ENCODE measurements around the gene SLC39A11. TPM values are rescaled to one million over a fixed set of nuclear protein-coding genes. Genes with fewer than 3 reads are reported as not detected.

The SLC39A11 gene
- total and polyA plus RNA-seq, 12 donors, result 7.0 to 91.4 (median 22.7) TPM

DNA sequence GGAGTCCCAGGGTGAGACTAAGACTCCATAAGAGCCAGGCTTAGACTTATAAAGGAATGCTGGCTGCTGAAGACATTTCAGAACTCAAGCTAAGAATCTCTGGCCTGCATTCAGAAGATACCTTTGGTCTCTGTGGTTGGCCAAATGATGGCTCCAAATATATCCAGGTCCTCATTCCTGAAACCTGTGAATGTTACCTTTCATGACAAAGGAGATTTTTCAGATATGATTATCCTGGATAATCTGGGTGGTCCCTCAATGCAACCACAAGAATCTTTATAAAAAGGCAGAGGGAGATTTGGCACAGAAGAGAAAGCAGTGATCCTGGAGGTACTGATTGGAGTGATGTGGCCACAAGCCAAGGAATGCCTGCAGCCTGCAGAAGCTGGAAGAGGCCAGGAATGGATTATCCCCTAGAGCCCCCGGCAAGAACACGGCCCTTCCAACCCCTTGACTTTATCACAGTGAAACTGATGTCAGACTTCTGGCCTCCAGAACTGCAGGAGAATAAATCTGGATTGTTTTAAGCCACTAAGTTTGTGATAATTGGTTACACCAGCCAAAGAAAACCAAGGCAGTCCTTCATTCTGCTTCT lies 253.3 kb downstream of the SLC39A11 start:
- no peak overlapping the region for H3K27ac ChIP-seq
- TF ChIP-seq, protein P1, sequence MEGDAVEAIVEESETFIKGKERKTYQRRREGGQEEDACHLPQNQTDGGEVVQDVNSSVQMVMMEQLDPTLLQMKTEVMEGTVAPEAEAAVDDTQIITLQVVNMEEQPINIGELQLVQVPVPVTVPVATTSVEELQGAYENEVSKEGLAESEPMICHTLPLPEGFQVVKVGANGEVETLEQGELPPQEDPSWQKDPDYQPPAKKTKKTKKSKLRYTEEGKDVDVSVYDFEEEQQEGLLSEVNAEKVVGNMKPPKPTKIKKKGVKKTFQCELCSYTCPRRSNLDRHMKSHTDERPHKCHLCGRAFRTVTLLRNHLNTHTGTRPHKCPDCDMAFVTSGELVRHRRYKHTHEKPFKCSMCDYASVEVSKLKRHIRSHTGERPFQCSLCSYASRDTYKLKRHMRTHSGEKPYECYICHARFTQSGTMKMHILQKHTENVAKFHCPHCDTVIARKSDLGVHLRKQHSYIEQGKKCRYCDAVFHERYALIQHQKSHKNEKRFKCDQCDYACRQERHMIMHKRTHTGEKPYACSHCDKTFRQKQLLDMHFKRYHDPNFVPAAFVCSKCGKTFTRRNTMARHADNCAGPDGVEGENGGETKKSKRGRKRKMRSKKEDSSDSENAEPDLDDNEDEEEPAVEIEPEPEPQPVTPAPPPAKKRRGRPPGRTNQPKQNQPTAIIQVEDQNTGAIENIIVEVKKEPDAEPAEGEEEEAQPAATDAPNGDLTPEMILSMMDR (IDR thresholded peaks at IDR 0.05), result no peak
- no peak for TF ChIP-seq POLR2A (IDR thresholded peaks at IDR 0.05)

DNA sequence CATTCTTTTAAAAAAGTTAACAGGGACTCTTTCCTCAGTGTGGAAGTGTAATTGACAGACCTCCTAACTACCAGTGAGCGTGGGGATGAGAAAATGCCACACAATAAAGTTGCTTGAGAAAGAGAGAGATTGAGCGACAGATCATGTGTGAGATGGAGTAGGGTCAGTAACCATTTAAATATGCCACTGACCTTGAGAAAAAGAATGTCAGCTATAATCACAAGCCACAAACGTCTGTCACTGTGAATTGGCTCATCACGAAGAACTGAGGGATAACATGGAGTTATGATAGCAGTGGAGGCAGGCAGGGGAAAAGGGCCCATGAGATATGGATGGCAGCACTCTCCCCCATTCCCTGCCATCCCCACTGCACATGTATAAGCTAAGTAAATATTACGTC lies 253.9 kb downstream of the SLC39A11 start:
- DNase-seq, result no peak
- intact Hi-C loops (cut with DNase I), result no loop called here
- H3K9me3 ChIP-seq (replicated peaks in 1 of 3), result no peaks in the 10 kb centered on the region
- H3K4me3 ChIP-seq, result no peak overlapping the region
- TF ChIP-seq POLR2A (IDR thresholded peaks at IDR 0.05), result no peak
- TF ChIP-seq, protein P1 (IDR thresholded peaks at IDR 0.05), result no peak
- H3K27me3 ChIP-seq, result no peaks in the 10 kb centered on the region
- no peak overlapping the region for H3K27ac ChIP-seq
- H3K4me1 ChIP-seq (replicated peaks in 1 of 2), result no peaks in the 10 kb centered on the region
- H3K36me3 ChIP-seq (replicated peaks in 1 of 2), result no peaks in the 10 kb centered on the region
- 59 to 76% (median 71%) methylated on average over 5 of the region's 5 CpGs for WGBS, 4 donors

More for the DNA sequence above, 253.3 kb downstream of the SLC39A11 start:
- DNase-seq, result no peak
- Histone ChIP-seq H3K36me3 (replicated peaks in 1 of 2) (no peaks in the 10 kb centered on the region), H3K27me3 (no peaks in the 10 kb centered on the region), H3K4me1 (replicated peaks in 1 of 2) (no peaks in the 10 kb centered on the region), H3K9me3 (replicated peaks in 1 of 3) (no peaks in the 10 kb centered on the region), H3K4me3 (no peak overlapping the region)
- intact Hi-C loops (cut with DNase I), result no loop called here
- WGBS, 4 donors, result 61 to 85% (median 72%) methylated on average over 2 of the region's 2 CpGs

DNA sequence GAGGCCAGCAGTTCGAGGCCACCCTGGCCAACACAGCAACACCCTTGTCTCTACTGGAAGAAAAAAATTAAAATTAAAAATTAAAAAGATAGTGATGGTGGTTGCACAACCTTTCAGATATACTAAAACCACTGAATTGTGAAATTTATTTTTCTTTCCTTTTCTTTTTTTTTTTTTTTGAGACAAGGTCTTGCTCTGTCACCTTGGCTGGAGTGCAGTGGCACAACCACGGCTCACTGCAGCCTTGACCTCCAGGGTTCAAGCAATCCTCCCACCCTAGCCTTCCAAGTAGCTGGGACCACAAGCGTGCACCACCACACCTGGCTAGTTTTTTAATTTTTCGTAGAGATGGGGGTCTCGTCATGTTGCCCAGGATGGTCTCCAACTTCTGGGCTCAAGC lies 254.4 kb downstream of the SLC39A11 start:
- H3K27me3 ChIP-seq, result no peaks in the 10 kb centered on the region
- 72 to 79% (median 77%) methylated on average over 4 to 5 of the region's 5 CpGs for WGBS, 4 donors
- no peak overlapping the region for H3K4me3 ChIP-seq
- no peaks in the 10 kb centered on the region for H3K36me3 ChIP-seq (replicated peaks in 1 of 2)
- H3K4me1 ChIP-seq (replicated peaks in 1 of 2), result no peaks in the 10 kb centered on the region
- TF ChIP-seq, protein P1 (IDR thresholded peaks at IDR 0.05), result no peak
- TF ChIP-seq POLR2A (IDR thresholded peaks at IDR 0.05), result no peak
- H3K27ac ChIP-seq, result no peak overlapping the region
- H3K9me3 ChIP-seq (replicated peaks in 1 of 3), result no peaks in the 10 kb centered on the region
- intact Hi-C loops (cut with DNase I), result no loop called here
- DNase-seq, result peak in 2 of 7 donors; percentile 9 to 10

DNA sequence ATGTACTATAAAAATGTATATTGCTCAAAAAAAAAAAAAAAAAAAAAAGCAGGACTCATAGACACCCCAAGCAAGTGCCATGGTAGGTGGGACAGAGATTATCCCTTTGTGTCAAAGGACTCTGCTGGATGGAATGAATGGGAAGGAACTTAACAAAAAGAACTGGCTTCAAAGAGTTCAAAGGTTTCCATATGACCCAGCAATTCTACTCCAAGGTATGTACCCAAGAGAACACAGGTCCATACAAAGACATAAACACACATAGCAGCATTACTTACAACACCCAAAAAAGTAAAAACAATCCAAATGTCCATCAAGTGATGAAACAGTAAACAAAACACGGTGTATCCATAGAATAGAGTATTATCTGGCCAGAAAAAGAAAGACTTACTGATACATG lies 255.2 kb downstream of the SLC39A11 start:
- DNase-seq, result no peak
- Histone ChIP-seq H3K4me1 (replicated peaks in 1 of 2) (no peaks in the 10 kb centered on the region), H3K9me3 (replicated peaks in 1 of 3) (no peaks in the 10 kb centered on the region), H3K27me3 (no peaks in the 10 kb centered on the region), H3K36me3 (replicated peaks in 1 of 2) (no peaks in the 10 kb centered on the region), H3K4me3 (no peak overlapping the region), H3K27ac (no peak overlapping the region)
- TF ChIP-seq POLR2A (IDR thresholded peaks at IDR 0.05), result no peak
- TF ChIP-seq, protein P1 (IDR thresholded peaks at IDR 0.05), result no peak
- 86 to 96% (median 94%) methylated on average over 1 of the region's 1 CpG for WGBS, 4 donors
- intact Hi-C loops (cut with DNase I), result no loop called here
